ENCODE measurements around the gene SLC39A8. TPM values are rescaled to one million over a fixed set of nuclear protein-coding genes. Genes with fewer than 3 reads are reported as not detected.
A peak's percentile ranks its signal among the peaks of the same experiment; 100 is the strongest.

The SLC39A8 gene
- polyA plus RNA-seq, 4 donors, result 2.5 to 15.0 (median 6.2) TPM

DNA sequence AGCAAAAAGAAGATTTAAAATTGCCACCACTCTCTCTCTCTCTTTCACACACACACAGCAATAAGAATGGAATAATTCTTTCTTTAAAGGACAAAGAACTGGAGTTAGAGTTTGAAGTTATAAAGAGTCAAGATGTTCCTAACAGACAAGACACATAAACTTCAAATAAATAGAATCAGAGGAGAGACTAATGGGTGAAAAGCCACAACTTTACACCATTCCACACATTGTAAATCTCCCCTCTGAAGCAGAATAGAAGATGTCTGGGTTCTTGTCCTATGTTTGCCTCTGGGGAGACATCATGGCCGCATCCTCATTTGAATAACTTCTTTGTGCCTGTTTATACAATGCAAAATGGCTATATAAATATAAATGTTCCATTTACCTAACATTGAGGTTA is 39.6 kb downstream of the SLC39A8 start:
- FAIRE-seq (no peak), DNase-seq (no peak)
- Histone ChIP-seq H3K27me3 (ENCODE audit: control insufficient read depth in 3 of 3, insufficient read depth in 3 of 3, low read length in 3 of 3) (no peaks in the 10 kb centered on the region), H3K9me3 (ENCODE audit: control insufficient read depth in 2 of 2, insufficient read depth in 1 of 2, low read depth in 1 of 2, low read length in 1 of 2) (no peaks in the 10 kb centered on the region), H3K4me1 (ENCODE audit: control insufficient read depth in 3 of 3, insufficient read depth in 2 of 3, low read depth in 1 of 3, low read length in 2 of 3) (no peaks in the 10 kb centered on the region), H3K27ac (ENCODE audit: low read depth in 1 of 3, low read length in 2 of 3) (no peak overlapping the region), H3K4me3 (ENCODE audit: low read depth in 1 of 3, low read length in 3 of 3) (no peak overlapping the region), H3K36me3 (ENCODE audit: control insufficient read depth in 3 of 3, insufficient read depth in 2 of 3, low read depth in 1 of 3, low read length in 3 of 3) (peaks cover 0 to 2% (median 0%) of the 10 kb centered on the region in 3 donors)
- WGBS, 3 donors, result 94 to 100% (median 97%) methylated on average over 1 of the region's 1 CpG

DNA sequence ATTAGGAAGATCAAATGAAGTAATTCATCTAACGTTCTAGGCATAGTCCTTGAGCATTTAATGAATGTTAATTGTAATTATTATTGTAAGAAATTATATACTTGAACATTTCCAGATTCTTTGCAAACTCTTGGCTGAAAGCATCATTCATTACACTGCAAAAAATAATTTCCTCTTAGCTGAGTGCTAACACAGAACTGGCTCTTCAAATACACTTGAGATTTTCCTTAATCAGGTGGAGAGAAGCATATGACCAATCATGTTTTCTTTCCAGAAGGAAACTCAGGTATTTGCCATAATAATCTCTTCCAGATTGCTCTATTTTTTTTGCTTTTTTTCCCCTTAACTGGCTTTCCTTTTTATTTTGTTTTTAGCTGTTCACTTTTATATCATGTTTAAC is 42.5 kb downstream of the SLC39A8 start:
- 63 to 74% (median 72%) methylated on average over 1 of the region's 1 CpG for WGBS, 3 donors
- Histone ChIP-seq H3K9me3 (ENCODE audit: control insufficient read depth in 2 of 2, insufficient read depth in 1 of 2, low read depth in 1 of 2, low read length in 1 of 2) (no peaks in the 10 kb centered on the region), H3K36me3 (ENCODE audit: control insufficient read depth in 3 of 3, insufficient read depth in 2 of 3, low read depth in 1 of 3, low read length in 3 of 3) (peaks cover 0 to 2% (median 0%) of the 10 kb centered on the region in 3 donors), H3K27me3 (ENCODE audit: control insufficient read depth in 3 of 3, insufficient read depth in 3 of 3, low read length in 3 of 3) (no peaks in the 10 kb centered on the region), H3K4me3 (ENCODE audit: low read depth in 1 of 3, low read length in 3 of 3) (no peak overlapping the region), H3K27ac (ENCODE audit: low read depth in 1 of 3, low read length in 2 of 3) (no peak overlapping the region), H3K4me1 (ENCODE audit: control insufficient read depth in 3 of 3, insufficient read depth in 2 of 3, low read depth in 1 of 3, low read length in 2 of 3) (no peaks in the 10 kb centered on the region)
- DNase-seq (no peak), FAIRE-seq (no peak)

DNA sequence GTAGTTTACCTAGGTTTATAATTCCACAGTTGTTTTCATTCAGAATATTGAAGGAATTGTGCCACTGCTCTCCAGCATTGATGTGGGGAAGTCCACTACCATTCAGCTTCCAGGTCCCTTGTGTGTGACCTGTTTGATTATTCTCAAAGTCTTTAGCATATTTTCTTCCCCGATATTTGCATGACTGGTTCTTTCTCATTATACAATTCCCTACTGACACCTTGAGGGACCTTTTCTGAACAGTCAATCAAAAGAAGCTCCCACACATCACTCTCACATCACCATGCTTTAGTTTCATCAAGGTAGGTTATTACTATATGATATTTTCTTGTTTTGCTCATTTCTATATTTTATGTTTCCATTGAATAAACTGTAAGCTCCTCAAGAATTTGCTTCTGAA is 44.1 kb downstream of the SLC39A8 start:
- Histone ChIP-seq H3K36me3 (ENCODE audit: control insufficient read depth in 3 of 3, insufficient read depth in 2 of 3, low read depth in 1 of 3, low read length in 3 of 3) (peaks cover 0 to 2% (median 0%) of the 10 kb centered on the region in 3 donors), H3K9me3 (ENCODE audit: control insufficient read depth in 2 of 2, insufficient read depth in 1 of 2, low read depth in 1 of 2, low read length in 1 of 2) (no peaks in the 10 kb centered on the region), H3K27me3 (ENCODE audit: control insufficient read depth in 3 of 3, insufficient read depth in 3 of 3, low read length in 3 of 3) (no peaks in the 10 kb centered on the region), H3K27ac (ENCODE audit: low read depth in 1 of 3, low read length in 2 of 3) (no peak overlapping the region), H3K4me1 (ENCODE audit: control insufficient read depth in 3 of 3, insufficient read depth in 2 of 3, low read depth in 1 of 3, low read length in 2 of 3) (no peaks in the 10 kb centered on the region), H3K4me3 (ENCODE audit: low read depth in 1 of 3, low read length in 3 of 3) (no peak overlapping the region)
- FAIRE-seq (no peak), DNase-seq (no peak)
- 94 to 96% (median 96%) methylated on average over 1 of the region's 1 CpG for WGBS, 3 donors

DNA sequence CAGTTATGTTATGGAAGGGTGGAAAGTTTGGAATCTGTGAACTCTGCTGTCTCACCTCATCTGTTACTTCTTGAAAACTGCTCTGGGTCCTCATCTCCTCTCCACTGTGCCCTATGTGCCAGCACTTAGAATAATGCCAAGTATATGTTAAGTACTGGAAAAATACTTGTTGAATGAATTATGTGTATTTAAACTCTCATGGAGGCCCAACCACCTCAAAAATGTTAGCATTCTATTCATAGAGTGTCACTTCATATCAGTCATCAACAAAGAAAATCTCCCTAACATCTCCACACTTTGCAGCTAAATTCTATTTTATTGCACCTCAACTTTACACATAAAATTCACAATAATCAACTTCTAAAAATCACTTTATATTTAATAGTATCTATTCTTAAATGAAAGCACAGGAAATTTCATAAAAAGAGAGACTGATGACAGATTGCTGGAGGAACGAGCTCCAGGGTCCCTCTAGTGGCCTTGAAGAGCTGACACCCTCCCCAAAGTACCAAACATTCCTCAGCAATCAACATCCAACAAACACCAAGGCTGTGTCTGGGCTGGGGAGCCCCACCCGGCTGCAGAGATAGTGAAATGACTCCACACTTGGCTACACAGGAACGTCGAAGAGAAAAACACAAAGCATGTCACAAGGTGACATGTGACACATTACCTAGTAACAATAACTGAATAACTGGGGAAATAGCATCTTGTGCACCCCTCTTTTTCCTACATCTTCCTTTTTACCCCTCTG is 45.8 kb downstream of the SLC39A8 start:
- DNase-seq (peak; percentile 18 to 36), FAIRE-seq (no peak)
- Histone ChIP-seq H3K9me3 (ENCODE audit: control insufficient read depth in 2 of 2, insufficient read depth in 1 of 2, low read depth in 1 of 2, low read length in 1 of 2) (no peaks in the 10 kb centered on the region), H3K27me3 (ENCODE audit: control insufficient read depth in 3 of 3, insufficient read depth in 3 of 3, low read length in 3 of 3) (no peaks in the 10 kb centered on the region), H3K4me1 (ENCODE audit: control insufficient read depth in 3 of 3, insufficient read depth in 2 of 3, low read depth in 1 of 3, low read length in 2 of 3) (no peaks in the 10 kb centered on the region), H3K36me3 (ENCODE audit: control insufficient read depth in 3 of 3, insufficient read depth in 2 of 3, low read depth in 1 of 3, low read length in 3 of 3) (peaks cover 0 to 2% (median 0%) of the 10 kb centered on the region in 3 donors), H3K27ac (ENCODE audit: low read depth in 1 of 3, low read length in 2 of 3) (no peak overlapping the region), H3K4me3 (ENCODE audit: low read depth in 1 of 3, low read length in 3 of 3) (no peak overlapping the region)
- WGBS, 3 donors, result 10 to 17% (median 14%) methylated on average over 4 of the region's 4 CpGs

DNA sequence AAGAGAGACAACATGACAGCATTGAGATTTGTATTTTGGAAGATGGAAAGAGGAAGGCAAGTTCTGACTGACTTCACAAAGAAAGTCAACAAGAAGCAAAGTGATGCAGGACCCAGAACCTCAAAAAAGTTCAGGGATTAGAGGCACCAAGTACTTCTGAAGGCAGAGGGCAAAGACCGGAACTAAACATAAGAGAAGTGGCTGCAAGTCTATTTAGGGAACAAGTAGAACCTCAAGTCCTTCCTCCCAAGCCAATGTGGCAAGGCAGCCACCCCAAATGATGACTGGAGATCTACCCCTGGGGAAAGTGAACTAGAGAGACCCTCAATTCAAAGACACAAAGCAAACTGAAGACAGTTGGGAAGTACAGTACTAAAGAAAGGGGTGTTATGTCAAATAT is 46.6 kb downstream of the SLC39A8 start:
- H3K9me3 ChIP-seq (ENCODE audit: control insufficient read depth in 2 of 2, insufficient read depth in 1 of 2, low read depth in 1 of 2, low read length in 1 of 2), result no peaks in the 10 kb centered on the region
- H3K4me3 ChIP-seq (ENCODE audit: low read depth in 1 of 3, low read length in 3 of 3), result no peak overlapping the region
- peaks cover 0 to 2% (median 0%) of the 10 kb centered on the region in 3 donors for H3K36me3 ChIP-seq (ENCODE audit: control insufficient read depth in 3 of 3, insufficient read depth in 2 of 3, low read depth in 1 of 3, low read length in 3 of 3)
- H3K27me3 ChIP-seq (ENCODE audit: control insufficient read depth in 3 of 3, insufficient read depth in 3 of 3, low read length in 3 of 3), result no peaks in the 10 kb centered on the region
- no peak for FAIRE-seq
- no peaks in the 10 kb centered on the region for H3K4me1 ChIP-seq (ENCODE audit: control insufficient read depth in 3 of 3, insufficient read depth in 2 of 3, low read depth in 1 of 3, low read length in 2 of 3)
- no peak for DNase-seq
- no peak overlapping the region for H3K27ac ChIP-seq (ENCODE audit: low read depth in 1 of 3, low read length in 2 of 3)
- 84 to 95% (median 92%) methylated on average over 1 of the region's 1 CpG for WGBS, 3 donors

DNA sequence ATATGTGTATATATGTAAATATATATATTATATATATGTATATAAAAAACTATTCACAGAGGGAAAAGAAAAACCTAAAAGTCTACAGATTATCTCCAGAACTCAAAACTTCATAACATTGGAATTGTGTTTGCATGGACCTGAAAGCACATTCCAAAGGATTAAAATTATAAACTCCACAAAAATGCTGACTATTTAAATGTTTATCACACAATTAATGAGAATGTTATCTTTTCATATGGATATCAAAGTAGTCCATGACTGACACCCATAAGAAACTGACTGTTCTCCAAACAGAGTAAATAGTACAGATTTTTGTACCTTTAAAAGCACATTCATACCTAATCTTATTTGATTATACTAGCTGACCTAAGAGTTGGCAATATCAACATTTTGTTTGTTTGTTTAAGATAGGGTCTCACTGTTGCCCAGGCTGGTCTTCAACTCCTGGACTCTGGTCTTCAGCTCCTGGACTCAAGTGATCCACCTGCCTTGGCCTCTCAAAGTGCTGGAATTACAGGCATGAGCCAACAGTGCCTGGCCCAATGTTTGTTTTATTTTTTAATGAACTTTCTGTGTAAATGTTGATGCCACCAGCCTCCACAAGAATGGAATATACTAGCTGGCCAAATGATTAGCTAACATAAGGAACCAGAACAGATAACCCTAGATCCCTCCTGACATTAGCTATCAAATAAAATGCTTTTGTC is 50.0 kb downstream of the SLC39A8 start:
- Histone ChIP-seq H3K9me3 (ENCODE audit: control insufficient read depth in 2 of 2, insufficient read depth in 1 of 2, low read depth in 1 of 2, low read length in 1 of 2) (no peaks in the 10 kb centered on the region), H3K27ac (ENCODE audit: low read depth in 1 of 3, low read length in 2 of 3) (no peak overlapping the region), H3K4me1 (ENCODE audit: control insufficient read depth in 3 of 3, insufficient read depth in 2 of 3, low read depth in 1 of 3, low read length in 2 of 3) (no peaks in the 10 kb centered on the region), H3K4me3 (ENCODE audit: low read depth in 1 of 3, low read length in 3 of 3) (no peak overlapping the region), H3K27me3 (ENCODE audit: control insufficient read depth in 3 of 3, insufficient read depth in 3 of 3, low read length in 3 of 3) (no peaks in the 10 kb centered on the region), H3K36me3 (ENCODE audit: control insufficient read depth in 3 of 3, insufficient read depth in 2 of 3, low read depth in 1 of 3, low read length in 3 of 3) (no peaks in the 10 kb centered on the region)
- FAIRE-seq (no peak), DNase-seq (no peak)

DNA sequence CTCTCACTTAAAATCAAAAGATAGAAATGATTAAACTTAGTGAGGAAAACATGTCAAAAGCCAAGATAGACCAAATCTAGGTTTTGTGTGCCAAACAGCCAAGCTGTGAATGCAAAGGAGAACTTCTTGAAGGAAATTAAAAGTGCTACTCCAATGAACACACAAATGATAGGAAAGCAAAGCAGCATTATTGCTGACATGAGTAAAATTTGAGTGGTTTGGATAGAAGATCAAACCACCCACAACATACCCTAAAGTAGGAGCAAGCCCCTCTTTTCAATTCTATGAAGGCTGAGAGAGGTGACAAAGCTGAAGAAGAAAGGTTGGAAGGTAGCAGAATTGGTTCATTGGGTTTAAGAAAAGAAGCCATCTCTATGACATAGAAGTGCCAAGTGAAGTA is 56.8 kb downstream of the SLC39A8 start:
- no peaks in the 10 kb centered on the region for H3K36me3 ChIP-seq (ENCODE audit: control insufficient read depth in 3 of 3, insufficient read depth in 2 of 3, low read depth in 1 of 3, low read length in 3 of 3)
- H3K4me3 ChIP-seq (ENCODE audit: low read depth in 1 of 3, low read length in 3 of 3), result no peak overlapping the region
- no peaks in the 10 kb centered on the region for H3K9me3 ChIP-seq (ENCODE audit: control insufficient read depth in 2 of 2, insufficient read depth in 1 of 2, low read depth in 1 of 2, low read length in 1 of 2)
- H3K27ac ChIP-seq (ENCODE audit: low read depth in 1 of 3, low read length in 2 of 3), result no peak overlapping the region
- DNase-seq, result no peak
- no peak for FAIRE-seq
- H3K27me3 ChIP-seq (ENCODE audit: control insufficient read depth in 3 of 3, insufficient read depth in 3 of 3, low read length in 3 of 3), result no peaks in the 10 kb centered on the region
- H3K4me1 ChIP-seq (ENCODE audit: control insufficient read depth in 3 of 3, insufficient read depth in 2 of 3, low read depth in 1 of 3, low read length in 2 of 3), result no peaks in the 10 kb centered on the region

DNA sequence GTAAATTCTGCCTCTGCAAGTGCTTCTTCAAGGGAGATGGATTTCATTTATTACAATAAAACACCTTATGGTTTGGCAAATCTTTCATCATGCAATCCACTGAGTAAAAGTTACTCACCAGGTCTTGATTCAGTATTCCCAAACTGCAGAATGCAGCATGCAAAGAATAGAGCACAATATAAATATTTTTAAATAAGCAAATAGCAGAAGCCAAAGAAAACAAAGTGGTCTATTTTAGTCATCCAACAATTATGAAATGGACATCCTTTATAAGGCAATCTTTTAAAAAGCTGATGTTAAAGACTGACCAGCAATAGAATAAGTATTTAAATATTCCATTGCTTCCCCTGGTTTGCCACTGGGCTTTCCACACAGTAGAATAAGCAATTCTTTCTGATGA is 59.5 kb downstream of the SLC39A8 start:
- no peak for FAIRE-seq

More for the DNA sequence above, 59.5 kb downstream of the SLC39A8 start:
- no peaks in the 10 kb centered on the region for H3K4me1 ChIP-seq (ENCODE audit: control insufficient read depth in 3 of 3, insufficient read depth in 2 of 3, low read depth in 1 of 3, low read length in 2 of 3)
- no peaks in the 10 kb centered on the region for H3K27me3 ChIP-seq (ENCODE audit: control insufficient read depth in 3 of 3, insufficient read depth in 3 of 3, low read length in 3 of 3)
- H3K4me3 ChIP-seq (ENCODE audit: low read depth in 1 of 3, low read length in 3 of 3), result no peak overlapping the region
- no peak for DNase-seq
- H3K27ac ChIP-seq (ENCODE audit: low read depth in 1 of 3, low read length in 2 of 3), result no peak overlapping the region
- H3K36me3 ChIP-seq (ENCODE audit: control insufficient read depth in 3 of 3, insufficient read depth in 2 of 3, low read depth in 1 of 3, low read length in 3 of 3), result no peaks in the 10 kb centered on the region
- no peaks in the 10 kb centered on the region for H3K9me3 ChIP-seq (ENCODE audit: control insufficient read depth in 2 of 2, insufficient read depth in 1 of 2, low read depth in 1 of 2, low read length in 1 of 2)

Data from small intestine (tissue), 7 donors.